Measurements from ENCODE around the gene YKT6. TPM values are rescaled to one million over a fixed set of nuclear protein-coding genes. Genes with fewer than 3 reads are reported as not detected.

The YKT6 gene
- 115 to 131 TPM (median 116 TPM) in 5 replicates for total RNA-seq (2022; extraction: Qiagen RNA extraction)

GRCh38 chr7:44200699-44201461, at the start of gene YKT6:
Gene YKT6, plus strand, starts transcription at chr7:44200978. Its CDS starts 158 bp downstream, at chr7:44201136.

GRCh38 chr7:44189286-44189992, 11.3 kb upstream of the YKT6 start, which contains the start of gene GCK:
Gene GCK, minus strand, starts transcription at chr7:44189439. Its CDS starts 486 bp downstream, at chr7:44188953.

Other genes starting within 250 kb of the YKT6 start
- gene SPDYE1, start 203.1 kb upstream of the YKT6 start, total RNA-seq (2022; extraction: Qiagen RNA extraction), result not detected in 5 replicates
- gene DBNL, start 156.3 kb upstream of the YKT6 start, total RNA-seq (2022; extraction: Qiagen RNA extraction), result 68.0 to 72.5 TPM (median 70.2 TPM) in 5 replicates
- gene PGAM2, start 135.4 kb upstream of the YKT6 start, total RNA-seq (2022; extraction: Qiagen RNA extraction), result not detected in 5 replicates
- 5.3 to 7.4 TPM (median 5.9 TPM) in 5 replicates for gene POLM, start 118.4 kb upstream of the YKT6 start, total RNA-seq (2022; extraction: Qiagen RNA extraction)
- gene AEBP1, start 96.6 kb upstream of the YKT6 start, total RNA-seq (2022; extraction: Qiagen RNA extraction), result 0.02 to 0.13 TPM (median 0.07 TPM) in 4 of 5 replicates, not detected in the other
- gene POLD2, start 77.4 kb upstream of the YKT6 start, total RNA-seq (2022; extraction: Qiagen RNA extraction), result 146 to 165 TPM (median 161 TPM) in 5 replicates
- not detected in 5 replicates for gene MYL7, start 59.6 kb upstream of the YKT6 start, total RNA-seq (2022; extraction: Qiagen RNA extraction)
- not detected in 5 replicates for gene GCK, start 11.5 kb upstream of the YKT6 start, total RNA-seq (2022; extraction: Qiagen RNA extraction)
- 0.12 to 0.32 TPM (median 0.28 TPM) in 5 replicates for gene CAMK2B, start 124.6 kb downstream of the YKT6 start, total RNA-seq (2022; extraction: Qiagen RNA extraction)

Measured in A549 treated with Hydrocortisone at 1 μM for 4 hours (cell line).